PFSK-1 (cell line): ENCODE measurements around the gene CCER1.

Experiments
- POLR2AphosphoS5 ChIP-seq: IDR thresholded peaks from 2 replicates; pipeline ENCODE4 v1.6.1; 2012; ENCODE audit warnings: low read depth, mild to moderate bottlenecking, control low read depth, low read length, moderate library complexity
- SIN3A ChIP-seq: IDR thresholded peaks from 2 replicates; pipeline ENCODE4 v1.6.1; 2012; ENCODE audit warnings: mild to moderate bottlenecking, low read length, moderate library complexity, borderline replicate concordance; ENCODE audit not compliant: insufficient read depth
- TAF1 ChIP-seq: IDR thresholded peaks from 2 replicates; pipeline ENCODE4 v1.6.1; 2012; ENCODE audit warnings: low read length, control low read depth, borderline replicate concordance; ENCODE audit not compliant: insufficient read depth
- TF ChIP-seq, protein P1 (sequence below), 2 experiments: IDR thresholded peaks; 2 replicates each; pipeline versions ENCODE4 v1.6.1 to v1.8.0; 2011 to 2012; ENCODE audit warnings: low read depth in 2 of 2, low read length in 2 of 2, control low read depth in 1 of 2, inconsistent platforms in 1 of 2, mild to moderate bottlenecking in 1 of 2, moderate library complexity in 1 of 2; ENCODE audit not compliant: insufficient read depth in 1 of 2

- no peak for TF ChIP-seq TAF1
- TF ChIP-seq POLR2AphosphoS5 = no peak
- no peak for TF ChIP-seq SIN3A
- TF ChIP-seq, protein P1, sequence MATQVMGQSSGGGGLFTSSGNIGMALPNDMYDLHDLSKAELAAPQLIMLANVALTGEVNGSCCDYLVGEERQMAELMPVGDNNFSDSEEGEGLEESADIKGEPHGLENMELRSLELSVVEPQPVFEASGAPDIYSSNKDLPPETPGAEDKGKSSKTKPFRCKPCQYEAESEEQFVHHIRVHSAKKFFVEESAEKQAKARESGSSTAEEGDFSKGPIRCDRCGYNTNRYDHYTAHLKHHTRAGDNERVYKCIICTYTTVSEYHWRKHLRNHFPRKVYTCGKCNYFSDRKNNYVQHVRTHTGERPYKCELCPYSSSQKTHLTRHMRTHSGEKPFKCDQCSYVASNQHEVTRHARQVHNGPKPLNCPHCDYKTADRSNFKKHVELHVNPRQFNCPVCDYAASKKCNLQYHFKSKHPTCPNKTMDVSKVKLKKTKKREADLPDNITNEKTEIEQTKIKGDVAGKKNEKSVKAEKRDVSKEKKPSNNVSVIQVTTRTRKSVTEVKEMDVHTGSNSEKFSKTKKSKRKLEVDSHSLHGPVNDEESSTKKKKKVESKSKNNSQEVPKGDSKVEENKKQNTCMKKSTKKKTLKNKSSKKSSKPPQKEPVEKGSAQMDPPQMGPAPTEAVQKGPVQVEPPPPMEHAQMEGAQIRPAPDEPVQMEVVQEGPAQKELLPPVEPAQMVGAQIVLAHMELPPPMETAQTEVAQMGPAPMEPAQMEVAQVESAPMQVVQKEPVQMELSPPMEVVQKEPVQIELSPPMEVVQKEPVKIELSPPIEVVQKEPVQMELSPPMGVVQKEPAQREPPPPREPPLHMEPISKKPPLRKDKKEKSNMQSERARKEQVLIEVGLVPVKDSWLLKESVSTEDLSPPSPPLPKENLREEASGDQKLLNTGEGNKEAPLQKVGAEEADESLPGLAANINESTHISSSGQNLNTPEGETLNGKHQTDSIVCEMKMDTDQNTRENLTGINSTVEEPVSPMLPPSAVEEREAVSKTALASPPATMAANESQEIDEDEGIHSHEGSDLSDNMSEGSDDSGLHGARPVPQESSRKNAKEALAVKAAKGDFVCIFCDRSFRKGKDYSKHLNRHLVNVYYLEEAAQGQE (IDR thresholded peaks at IDR 0.05; ENCODE audit: insufficient read depth in 1 of 2, low read depth in 2 of 2, low read length in 2 of 2) = no peak
These were observed 38.5 kb downstream of the CCER1 start for GRCh38 chr12:90916516-90916915.
